Stimulated activated CD8-positive, alpha-beta memory T cell treated with anti-CD3 and anti-CD28 coated beads, Interleukin-7, amount 100 ng/mL, for 4 hours (primary cell): Measurements from ENCODE around the gene MRPL18.
"Not testable (repeated sequence)": the region's sequence is repeated elsewhere in the genome, so short reads cannot be mapped to it uniquely, and the experiment has no call there.

Experiments
- DNase-seq, 2 donors: peaks; one replicate each; pipeline ENCODE4 v3.0.0-alpha.2; 2020; ENCODE audit warnings: low read depth in 2 of 2

Gene MRPL18

DNA sequence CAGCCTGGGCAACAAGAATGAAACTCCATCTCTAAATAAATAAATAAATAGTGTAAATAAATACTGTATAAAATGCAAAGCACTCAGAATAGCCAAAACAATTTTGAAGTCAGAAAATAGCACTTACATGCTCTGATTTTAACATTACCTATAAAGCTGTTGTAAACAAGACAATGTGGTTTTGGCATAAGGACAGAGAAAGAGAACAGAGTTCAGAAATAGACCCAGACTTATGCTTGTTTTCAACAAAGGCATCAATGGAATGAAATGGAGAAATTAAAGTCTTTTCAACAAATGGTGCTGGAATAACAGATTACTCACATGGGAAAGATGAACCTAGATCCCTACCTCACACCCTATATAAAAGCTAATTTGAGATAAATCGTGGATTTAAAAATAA is 18.1 kb upstream of the MRPL18 start:
- no peak for DNase-seq

GRCh38 chr6:159777240-159777904 is 12.9 kb upstream of the MRPL18 start:
- DNase-seq, result no peak

DNA sequence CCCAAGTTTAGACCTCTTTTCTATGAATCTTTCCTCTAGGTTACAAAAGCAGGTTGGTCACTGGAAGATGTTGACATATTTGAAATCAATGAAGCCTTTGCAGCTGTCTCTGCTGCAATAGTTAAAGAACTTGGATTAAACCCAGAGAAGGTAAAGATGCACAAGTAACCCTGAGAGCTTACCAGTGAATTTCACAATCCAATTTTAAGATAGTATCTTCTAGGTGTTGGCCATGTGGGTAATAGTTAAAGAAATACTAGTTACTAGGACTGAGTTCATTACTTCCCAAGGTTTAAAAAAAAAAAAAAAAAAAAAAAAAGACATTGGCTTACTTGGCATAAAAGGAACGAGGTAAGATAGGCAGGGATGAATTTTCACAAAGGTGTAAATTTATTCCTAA is 12.1 kb upstream of the MRPL18 start:
- no peak for DNase-seq

DNA sequence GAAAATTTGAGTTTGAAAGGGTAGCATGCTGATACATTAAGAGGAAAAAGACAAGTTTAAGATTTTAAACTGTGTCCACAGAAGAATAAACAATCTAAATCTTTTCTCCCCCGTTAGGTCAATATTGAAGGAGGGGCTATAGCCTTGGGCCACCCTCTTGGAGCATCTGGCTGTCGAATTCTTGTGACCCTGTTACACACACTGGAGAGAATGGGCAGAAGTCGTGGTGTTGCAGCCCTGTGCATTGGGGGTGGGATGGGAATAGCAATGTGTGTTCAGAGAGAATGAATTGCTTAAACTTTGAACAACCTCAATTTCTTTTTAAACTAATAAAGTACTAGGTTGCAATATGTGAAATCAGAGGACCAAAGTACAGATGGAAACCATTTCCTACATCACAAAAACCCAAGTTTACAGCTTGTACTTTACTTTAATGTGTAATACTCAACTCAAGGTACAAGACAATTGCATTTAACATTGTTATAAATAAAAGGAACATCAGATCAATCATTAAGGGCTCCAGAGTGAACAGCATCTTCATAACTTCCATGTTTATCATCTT is 11.6 kb upstream of the MRPL18 start:
- no peak for DNase-seq

- no peak for DNase-seq
Measured at GRCh38 chr6:159788276-159788675, 2.0 kb upstream of the MRPL18 start.

DNA sequence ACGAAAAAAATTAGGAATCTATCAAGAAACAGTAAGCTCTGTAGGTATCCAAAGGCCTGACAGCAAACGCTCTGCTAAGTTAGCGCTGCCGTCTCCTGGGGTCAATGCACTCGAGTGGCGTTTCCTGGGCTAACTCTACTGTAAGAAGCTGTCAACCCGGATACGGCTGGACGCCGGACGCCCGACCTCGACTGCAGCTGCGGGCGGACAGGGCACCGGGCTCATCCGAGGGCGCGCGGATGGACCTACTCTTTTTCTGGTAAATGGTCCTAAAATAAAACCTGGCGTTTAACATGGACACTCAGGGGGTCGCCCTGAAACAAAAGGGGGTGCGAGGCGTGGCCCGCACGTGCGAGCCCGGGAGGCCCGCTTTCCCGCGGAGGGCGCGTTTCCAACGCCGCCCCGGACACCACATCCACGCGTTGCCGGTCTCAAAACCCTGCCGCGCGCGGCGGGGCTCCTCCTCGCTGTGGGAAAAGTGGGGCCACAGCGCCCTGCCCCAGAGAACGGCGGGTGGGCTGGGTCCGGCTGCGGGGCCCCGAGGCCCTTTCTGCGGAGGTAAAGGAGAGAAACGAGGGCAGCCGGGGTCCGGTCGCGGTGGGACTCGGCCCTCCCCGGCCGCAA is 1.4 kb upstream of the MRPL18 start:
- peak; percentile 2 to 21 for DNase-seq

- peak; percentile 99 to 100 for DNase-seq
Measured at GRCh38 chr6:159789377-159790148, 704 bp upstream of the MRPL18 start, which contains the start of gene TCP1. TSS of gene TCP1 (minus strand) at chr6:159789602. CDS start at chr6:159789468, 134 bp downstream.

GRCh38 chr6:159790956-159791598 is 810 bp downstream of the MRPL18 start:
- no peak for DNase-seq

DNA sequence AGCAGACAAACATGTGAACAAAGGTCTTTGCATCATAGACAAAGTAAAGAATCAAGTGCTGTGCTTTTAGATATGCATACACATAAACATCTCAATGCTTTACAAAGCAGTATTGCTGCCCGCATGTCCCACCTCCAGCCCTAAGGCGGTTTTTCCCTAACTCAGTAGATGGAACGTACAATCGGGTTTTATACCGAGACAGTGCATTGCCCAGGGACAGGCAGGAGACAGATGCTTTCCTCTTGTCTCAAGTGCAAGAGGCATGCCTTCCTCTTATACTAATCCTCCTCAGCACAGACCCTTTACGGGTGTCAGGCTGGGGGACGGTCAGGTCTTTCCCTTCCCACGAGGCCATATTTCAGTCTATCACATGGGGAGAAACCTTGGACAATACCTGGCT is 4.7 kb downstream of the MRPL18 start:
- not testable (repeated sequence) for DNase-seq

- DNase-seq, result no peak
Measured at GRCh38 chr6:159797554-159797953, 7.3 kb downstream of the MRPL18 start.

- DNase-seq, result no peak
Measured at GRCh38 chr6:159800141-159800865, 10.0 kb downstream of the MRPL18 start, which contains the start of gene PNLDC1. TSS of gene PNLDC1 (plus strand) at chr6:159800276. CDS start at chr6:159800308, 32 bp downstream.

DNA sequence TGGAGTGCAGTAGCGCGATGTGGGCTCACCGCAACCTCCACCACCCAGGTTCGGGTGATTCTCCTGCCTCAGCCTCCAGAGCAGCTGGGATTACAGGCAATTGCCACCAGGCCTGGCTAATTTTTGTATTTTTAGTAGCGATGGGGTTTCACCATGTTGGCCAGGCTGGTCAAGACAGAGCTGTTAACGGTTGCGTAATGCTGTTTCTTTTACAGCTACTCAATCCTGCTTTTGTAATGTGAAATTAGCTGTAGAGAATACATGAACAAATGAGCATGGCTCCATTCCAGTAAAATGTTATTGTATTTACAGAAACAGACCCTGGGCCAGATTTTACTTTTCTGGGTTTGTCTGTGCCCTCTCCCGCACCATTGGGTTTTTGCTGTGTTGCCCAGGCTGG is 11.7 kb downstream of the MRPL18 start:
- DNase-seq, result no peak

- no peak for DNase-seq
Measured at GRCh38 chr6:159804504-159804903, 14.2 kb downstream of the MRPL18 start.

DNA sequence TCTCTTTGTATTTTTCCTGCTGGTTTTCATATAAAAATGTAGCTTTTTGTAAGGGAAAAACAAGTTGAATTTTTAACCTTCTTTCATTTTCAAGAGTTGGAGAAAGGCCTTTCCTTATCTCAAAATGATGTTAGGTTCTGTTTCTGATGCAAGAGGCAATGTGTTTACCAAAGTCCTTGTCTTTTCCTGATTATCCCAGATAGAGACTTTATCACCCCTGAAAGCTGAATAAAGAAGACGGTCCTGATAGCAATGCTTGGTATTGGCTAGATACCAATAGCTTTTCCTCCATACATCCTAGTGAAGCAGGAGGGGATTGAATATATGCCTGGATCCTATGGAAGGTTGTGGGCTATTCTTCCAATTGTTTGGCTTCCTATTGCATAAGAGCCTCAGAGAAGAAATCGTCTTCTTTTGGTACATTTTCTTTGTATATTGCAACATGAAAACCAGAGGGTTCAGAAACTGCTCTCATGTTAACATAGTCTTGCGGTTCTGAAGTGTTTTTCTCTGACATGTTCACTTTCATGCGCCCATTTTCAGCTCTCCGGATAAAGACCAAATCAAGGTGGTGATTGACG is 15.3 kb downstream of the MRPL18 start:
- no peak for DNase-seq

DNA sequence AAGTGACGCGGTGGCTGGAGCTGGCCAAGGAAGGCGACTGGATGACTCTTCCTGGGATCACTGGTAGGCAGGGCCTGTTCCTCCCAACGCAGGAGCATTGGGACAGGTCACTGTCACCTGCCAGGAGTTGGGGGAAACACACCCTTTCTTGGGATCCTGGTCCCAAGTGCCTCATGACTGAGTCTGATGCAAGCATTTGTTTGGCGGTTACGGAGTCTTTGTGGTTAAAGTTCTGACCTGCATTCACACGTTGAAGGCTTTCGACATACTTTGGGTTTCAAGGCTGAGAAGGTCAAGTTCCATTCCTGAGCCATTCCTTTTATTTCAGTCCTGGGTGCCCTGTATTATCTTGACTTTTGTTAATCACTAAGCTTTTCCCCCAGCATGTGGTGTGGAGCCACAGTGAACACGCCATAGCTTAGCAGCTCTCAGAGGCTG is 15.8 kb downstream of the MRPL18 start:
- DNase-seq, result no peak

DNA sequence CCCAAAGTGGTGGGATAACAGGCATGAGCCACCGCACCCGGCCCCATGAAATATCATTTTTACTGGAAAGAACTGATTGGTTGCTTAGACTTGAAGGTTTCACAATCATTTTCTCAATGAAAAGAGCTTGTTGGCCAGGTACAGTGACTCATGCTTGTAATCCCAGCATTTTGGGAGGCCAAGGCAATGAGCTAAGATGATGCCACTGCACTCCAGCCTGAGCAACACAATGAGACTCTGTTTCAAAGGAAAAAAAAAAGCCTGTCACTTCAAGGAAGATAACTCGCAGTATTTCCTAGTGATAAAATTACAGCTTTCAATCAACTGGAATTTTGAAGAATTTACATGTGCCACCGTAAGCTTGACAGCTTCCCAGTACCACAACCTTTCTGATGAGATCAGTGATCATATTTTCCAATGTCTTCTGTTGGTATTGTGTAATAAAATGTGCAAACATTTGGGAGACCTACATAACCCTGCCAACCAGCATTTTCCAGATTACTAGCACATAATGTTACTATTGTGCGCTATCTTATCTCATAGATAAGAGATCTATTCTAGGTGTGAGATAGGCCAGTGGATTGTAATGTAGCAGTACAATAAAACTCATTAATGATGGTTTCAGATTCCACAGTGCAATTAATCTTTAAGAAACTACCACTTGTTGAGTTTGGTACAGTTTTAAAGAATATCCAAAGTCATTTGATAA is 17.0 kb downstream of the MRPL18 start:
- no peak for DNase-seq

GRCh38 chr6:159808647-159809046 is 18.4 kb downstream of the MRPL18 start:
- DNase-seq, result no peak

- DNase-seq, result no peak
Measured at GRCh38 chr6:159809149-159809548, 18.9 kb downstream of the MRPL18 start.

DNA sequence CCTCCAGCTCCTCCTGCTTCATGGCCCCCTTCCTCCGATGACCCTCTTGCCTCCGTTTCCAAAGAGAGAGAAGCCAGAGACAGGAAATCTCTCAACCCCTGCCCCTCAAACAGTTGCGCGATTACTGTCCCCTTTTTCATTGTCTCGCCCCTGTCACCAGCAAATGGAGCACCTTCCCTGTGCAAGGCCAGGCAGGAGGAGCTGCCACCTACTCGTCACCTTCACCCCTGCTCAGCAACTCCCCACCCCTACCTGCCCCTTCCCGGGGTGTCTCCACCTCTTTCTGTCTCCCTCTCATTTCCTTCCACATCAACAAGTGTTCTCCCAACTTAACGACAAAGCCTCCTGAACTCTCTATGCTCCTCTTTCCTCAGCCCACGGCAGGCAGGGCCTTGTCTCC is 23.5 kb downstream of the MRPL18 start:
- no peak for DNase-seq

GRCh38 chr6:159815410-159815809 is 25.1 kb downstream of the MRPL18 start:
- no peak for DNase-seq
